Activated T-cell treated with anti-CD3 and anti-CD28 coated beads for 1 hour (primary cell): ENCODE measurements around the gene LTBP2.

ENCODE experiments used
- DNase-seq: peaks from one replicate; pipeline ENCODE4 v3.0.0-alpha.2; 2020; ENCODE audit warnings: low read depth

The LTBP2 gene

DNA sequence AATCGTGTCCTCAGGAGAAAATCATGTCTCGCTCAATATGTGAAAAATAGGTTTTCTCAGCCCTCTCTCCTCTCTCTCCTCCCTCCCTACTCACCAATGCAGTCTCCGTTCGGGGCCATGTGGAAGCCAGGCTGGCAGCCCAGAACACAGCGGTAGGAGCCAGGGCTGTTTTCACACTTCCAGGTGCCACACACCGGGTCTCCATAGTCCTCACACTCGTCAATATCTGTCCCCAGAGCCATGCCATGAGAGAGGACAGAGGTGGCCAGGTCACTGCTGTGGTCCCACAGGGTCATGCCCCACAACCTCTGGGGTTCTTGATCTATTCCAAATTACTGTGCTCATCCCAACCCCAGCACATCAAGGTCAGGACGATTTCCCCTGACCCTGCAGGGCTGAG lies 105.0 kb downstream of the LTBP2 start:
- DNase-seq: no peak

DNA sequence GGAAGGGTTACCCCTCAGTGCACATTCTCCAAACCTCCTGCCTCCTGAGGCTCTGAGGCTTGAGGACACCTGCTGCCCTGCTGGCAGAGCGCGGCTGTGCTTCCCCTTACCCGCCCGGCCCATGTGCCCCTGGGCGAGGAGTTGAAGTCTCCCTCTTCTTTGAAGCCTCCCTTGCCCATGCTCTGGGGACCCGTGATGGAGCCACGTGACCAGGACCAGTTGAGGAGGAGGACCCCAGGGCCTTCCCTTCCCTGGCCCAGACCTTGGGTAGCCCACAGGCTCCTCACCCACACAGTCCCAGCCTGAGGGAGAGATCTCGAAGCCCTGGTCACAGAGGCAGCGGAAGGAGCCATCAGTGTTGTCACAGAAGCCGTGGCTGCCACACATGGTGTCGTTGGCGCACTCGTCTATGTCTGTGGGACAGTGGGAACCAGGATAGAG lies 105.6 kb downstream of the LTBP2 start:
- DNase-seq: no peak

- DNase-seq: no peak
These were observed 106.2 kb downstream of the LTBP2 start for GRCh38 chr14:74505831-74506230.

DNA sequence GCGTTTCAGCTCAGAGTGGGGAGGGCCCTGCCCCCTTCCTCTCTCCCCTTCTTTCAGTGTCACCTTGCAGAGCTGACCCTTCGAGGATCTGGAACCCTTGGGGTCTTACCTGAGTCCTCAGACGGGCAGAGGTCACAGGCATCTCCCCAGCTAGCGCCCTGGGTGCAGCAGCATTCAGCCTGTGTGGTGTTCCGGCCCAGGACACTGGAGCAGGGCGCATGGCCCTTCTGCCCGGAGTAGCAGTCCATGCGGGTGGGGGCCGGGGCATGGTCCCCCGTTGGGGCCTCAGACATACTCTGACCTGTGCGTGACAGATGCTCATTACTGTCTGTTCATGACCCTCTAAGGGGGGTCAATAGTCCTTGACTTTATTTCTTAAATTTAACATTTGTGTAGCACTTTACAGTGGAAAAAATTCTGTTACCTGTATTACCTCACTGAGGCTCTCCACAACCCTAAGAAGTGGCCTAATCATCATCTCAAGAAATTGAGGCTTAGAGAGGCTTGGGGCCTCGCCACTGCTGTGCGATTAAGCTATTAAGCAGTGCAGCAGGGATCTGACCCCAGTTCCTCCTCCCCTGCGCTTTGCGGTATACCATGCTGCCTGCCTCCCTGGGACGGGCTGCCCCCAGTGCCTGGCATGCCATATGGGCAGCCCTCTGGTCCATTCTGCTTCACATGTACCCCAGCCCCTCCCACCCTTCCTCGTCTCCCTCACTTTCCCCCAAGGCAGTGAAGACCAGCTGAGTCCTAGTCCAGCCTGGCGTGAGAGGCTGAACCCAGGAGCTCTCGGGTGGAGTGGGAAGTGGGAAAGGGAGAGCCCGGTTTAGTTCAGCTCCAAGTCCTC lies 106.9 kb downstream of the LTBP2 start:
- DNase-seq: no peak

GRCh38 chr14:74504412-74504811 lies 107.6 kb downstream of the LTBP2 start:
- no peak for DNase-seq

GRCh38 chr14:74503938-74504335 lies 108.1 kb downstream of the LTBP2 start:
- DNase-seq: no peak

- DNase-seq: no peak
These were observed 108.6 kb downstream of the LTBP2 start for GRCh38 chr14:74503291-74503937.

- DNase-seq: no peak
These were observed 109.6 kb downstream of the LTBP2 start for GRCh38 chr14:74502236-74503019.

- DNase-seq: no peak
These were observed 110.3 kb downstream of the LTBP2 start for GRCh38 chr14:74501691-74502090.

DNA sequence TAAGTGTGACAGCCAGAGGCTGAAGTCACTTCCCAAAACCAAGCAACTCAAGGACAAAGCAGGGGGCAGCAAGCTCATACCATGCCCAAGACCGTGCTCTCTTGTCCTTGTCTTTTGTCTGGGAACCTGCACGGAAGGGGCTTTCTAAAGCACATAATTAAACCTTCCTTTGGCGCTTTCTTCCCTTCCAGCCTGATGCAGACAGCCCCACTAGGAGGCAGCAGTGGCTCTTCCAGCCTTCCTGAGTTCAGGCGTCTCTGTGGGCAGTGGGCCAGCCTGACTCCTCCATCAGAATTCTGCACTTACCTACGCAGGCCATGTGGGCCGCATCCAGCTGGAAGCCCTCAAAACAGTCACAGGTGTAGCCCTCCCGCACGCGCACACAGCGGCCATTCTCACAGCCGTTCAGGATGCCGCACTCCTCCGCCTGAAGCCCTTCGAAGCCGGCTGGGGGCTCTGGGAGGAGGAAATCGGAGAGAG lies 110.9 kb downstream of the LTBP2 start:
- no peak for DNase-seq

- DNase-seq: no peak
These were observed 111.5 kb downstream of the LTBP2 start for GRCh38 chr14:74500417-74501134.

- no peak for DNase-seq
These were observed 116.7 kb downstream of the LTBP2 start for GRCh38 chr14:74495356-74495755.

DNA sequence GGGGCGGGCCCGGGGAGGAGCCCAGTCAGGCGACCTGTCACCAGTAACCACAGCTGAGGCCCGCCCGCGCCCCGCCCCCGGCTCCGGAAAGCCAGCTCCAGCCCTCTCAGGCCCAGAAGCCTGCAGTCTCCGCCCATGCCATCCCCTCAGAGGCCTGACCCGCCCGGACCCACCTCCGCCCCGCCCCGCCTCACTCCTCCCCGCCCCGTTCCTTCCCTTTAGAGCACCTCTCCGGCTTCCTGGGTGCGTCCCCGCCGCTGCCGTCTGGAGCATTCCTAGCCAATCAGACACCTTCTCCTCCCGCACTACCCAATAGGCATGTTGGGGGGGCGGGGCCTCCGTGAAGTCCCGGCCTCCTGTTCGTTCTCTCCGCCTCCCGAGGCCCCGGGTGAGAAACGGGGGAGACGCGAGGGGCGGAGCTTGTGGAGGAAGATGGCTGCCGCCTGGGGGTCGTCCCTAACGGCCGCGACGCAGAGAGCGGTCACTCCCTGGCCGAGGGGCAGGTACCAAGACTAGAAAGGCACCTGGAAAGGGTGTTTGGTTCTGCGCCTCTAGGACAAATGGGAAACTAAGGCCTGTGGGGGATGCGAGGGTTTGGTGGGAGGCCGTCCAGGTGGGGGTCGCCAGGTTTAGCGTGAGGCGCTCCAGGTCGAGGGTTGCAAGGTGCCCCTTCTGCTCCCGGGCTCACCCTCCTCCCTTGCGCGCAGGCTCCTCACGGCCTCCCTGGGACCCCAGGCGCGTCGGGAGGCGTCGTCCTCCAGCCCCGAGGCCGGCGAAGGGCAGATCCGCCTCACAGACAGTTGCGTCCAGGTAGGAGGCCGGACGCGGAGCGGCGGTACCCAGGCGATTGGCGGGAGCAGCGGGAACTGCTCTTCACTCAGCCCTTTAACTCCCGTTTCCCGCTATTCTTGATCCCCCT lies 118.4 kb downstream of the LTBP2 start, which contains the start of gene ISCA2:
ISCA2 (plus strand) TSS at position 423 of the 919 bp plus-strand sequence; CDS start at position 433, 10 bp downstream.
- DNase-seq: peak; percentile 99

DNA sequence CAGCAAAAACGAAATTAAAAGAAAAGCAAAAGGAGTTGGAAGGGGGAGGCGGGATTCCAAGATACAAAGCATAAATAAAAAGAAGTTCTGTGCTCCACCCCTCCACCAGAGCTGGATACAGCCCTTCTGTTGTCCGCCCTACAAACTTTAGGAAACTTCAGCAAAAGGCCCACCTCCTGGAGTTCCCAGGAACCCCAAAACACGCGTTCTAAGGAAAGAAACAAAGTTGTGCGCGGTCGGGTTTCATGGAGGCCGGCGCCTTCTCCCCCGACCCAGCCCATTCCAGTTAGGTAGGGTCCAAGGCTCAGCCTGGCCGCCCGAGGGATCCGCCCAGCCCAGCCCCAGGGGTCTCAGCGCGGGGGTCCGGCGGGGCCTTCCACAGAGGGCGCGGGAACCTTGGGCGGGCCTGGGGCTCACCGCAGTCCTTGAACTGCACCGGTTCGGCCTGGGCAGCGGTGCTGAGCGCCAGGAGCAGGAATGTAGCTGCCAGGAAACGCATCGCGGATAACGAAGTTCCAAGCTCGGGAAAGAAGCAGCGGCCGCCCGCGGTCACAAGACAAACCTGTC lies 119.2 kb downstream of the LTBP2 start, which contains the start of gene NPC2:
NPC2 (minus strand) TSS at position 530 of the 567 bp plus-strand sequence; CDS start at position 499, 31 bp downstream.
- no peak for DNase-seq

- no peak for DNase-seq
These were observed 119.9 kb downstream of the LTBP2 start for GRCh38 chr14:74491956-74492775.

- no peak for DNase-seq
These were observed 121.6 kb downstream of the LTBP2 start for GRCh38 chr14:74490486-74490885.

DNA sequence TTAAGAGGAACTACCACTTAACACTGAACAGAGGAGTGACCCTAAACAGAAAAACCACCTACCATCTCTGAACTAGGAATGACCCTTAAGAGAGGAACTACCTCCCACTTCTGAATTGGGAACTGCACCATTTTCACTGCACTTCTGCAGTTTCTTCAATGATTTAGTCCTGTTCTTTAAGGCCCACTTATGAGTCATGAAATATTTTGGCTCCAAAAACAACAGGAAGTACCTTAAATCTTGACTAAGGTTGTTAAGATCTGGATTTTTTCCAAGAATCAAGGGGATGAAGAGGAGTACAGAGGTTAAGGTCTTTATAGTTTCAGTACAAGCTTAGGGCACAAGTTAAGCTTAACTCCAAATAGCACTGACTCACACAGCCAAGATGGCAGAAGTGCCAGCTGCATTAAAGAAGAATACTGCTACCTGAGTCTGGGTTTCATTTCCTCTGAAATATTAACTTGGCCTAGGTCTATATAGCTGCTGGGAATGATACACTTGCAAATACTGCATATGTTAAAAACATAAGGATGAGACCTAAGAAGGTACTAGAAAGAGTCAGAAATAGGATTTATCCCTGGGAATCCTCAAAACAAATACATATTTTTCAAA lies 123.1 kb downstream of the LTBP2 start:
- DNase-seq: no peak

DNA sequence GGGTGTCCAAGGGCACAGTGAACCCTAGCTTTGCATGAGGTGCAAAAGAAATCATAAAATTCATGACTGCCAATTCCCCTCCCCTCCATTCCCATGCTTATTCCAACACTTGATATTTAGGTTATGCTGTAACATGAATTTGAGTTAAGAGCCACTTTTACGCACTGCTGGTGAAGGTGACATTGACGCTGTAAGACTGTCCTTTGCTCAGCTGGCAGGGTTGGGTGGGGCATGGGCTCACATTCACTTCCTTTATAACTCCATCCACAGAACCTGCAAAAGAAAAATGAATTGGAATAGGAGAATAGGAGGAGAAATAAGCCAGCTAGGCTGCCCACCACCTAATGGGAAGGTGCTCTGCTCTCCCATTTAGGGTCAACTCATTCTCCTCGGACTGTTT lies 125.9 kb downstream of the LTBP2 start:
- DNase-seq: no peak

DNA sequence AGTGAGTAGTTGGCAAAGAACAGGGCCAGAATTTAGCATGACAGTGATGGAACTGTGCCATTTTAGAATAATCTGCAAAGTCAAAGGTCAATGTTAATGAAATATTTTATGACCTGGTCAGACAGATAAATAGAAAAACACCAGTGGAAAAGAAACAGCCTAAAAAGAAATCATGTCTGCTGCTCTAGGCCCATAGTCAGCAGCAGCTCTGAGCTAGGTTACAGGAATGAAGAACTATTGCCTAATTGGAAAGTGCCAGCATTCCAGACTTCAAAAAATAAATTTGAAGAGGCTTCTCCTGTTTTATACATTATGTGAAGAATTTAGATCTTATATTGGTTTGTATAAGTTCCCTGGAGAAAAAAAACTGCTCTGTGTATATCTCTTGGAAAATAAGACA lies 128.7 kb downstream of the LTBP2 start:
- DNase-seq: no peak
